ENCODE results near the gene CD101.

- TF ChIP-seq CTCF (conservative IDR thresholded peaks at IDR 0.05), result no peak
- TF ChIP-seq EZH2 (IDR thresholded peaks at IDR 0.05; ENCODE audit: low read depth), result no peak
Measured at GRCh38 chr1:116986421-116987255, 14.9 kb upstream of the CD101 start.
